PC-9 (cell line): ENCODE data around the gene SLC25A15. TPM values are rescaled to one million over a fixed set of nuclear protein-coding genes. Genes with fewer than 3 reads are reported as not detected.

Experiments
- BruUV-seq: library from RNA; stranded (reverse); fragments of 400-500 nt; replicated peaks from 2 replicates; lab custom pipeline; 2021; lab: Mats Ljungman, UMichigan
- CTCF ChIA-PET: fragments of 300-600 bp; sonication (Branson Sonifier 250); formaldehyde crosslinking; loops from one replicate; lab custom pipeline; 2022; ENCODE audit warnings: antibody characterized with exemption; lab: Charles Lee
- POLR2A ChIA-PET: fragments of 300-600 bp; sonication (Branson Sonifier 250); formaldehyde crosslinking; loops from one replicate; lab custom pipeline; 2022; ENCODE audit warnings: antibody characterized with exemption; ENCODE audit not compliant: unreplicated experiment; lab: Charles Lee
- DNase-seq, 2 experiments: peaks; one replicate each; pipeline versions ENCODE4 v3.0.0 to v3.0.0-alpha.2; 2015 to 2022; ENCODE audit warnings: mixed read lengths in 1 of 2
- H2AFZ ChIP-seq: fragments of 200-600 bp; sonication (generic); 2 replicates; pipeline ENCODE4 v1.8.1; 2017; ENCODE audit warnings: antibody characterized with exemption
- H3F3A ChIP-seq: fragments of 200-600 bp; sonication (generic); 2 replicates; pipeline ENCODE4 v1.8.1; 2017; ENCODE audit warnings: antibody characterized with exemption, mild to moderate bottlenecking, low read depth; ENCODE audit not compliant: insufficient read depth
- H3K27ac ChIP-seq: fragments of 200-600 bp; sonication (generic); 2 replicates; pipeline ENCODE4 v1.6.1; 2016; ENCODE audit warnings: mixed run types
- H3K27me3 ChIP-seq: fragments of 200-600 bp; sonication (generic); 2 replicates; pipeline ENCODE4 v1.6.1; 2016; ENCODE audit warnings: low read depth, mixed run types; ENCODE audit not compliant: insufficient read depth
- H3K36me3 ChIP-seq: fragments of 200-600 bp; sonication (generic); 2 replicates; pipeline ENCODE4 v1.6.1; 2016; ENCODE audit warnings: low read depth, mixed run types
- H3K4me1 ChIP-seq: fragments of 200-600 bp; sonication (generic); replicated peaks from 2 replicates; pipeline ENCODE4 v1.6.1; 2016; ENCODE audit warnings: mixed run types; ENCODE audit not compliant: insufficient read depth
- H3K4me2 ChIP-seq: fragments of 200-600 bp; sonication (generic); 2 replicates; pipeline ENCODE4 v1.6.1; 2017; ENCODE audit warnings: mixed run types
- H3K4me3 ChIP-seq: fragments of 200-600 bp; sonication (generic); 2 replicates; pipeline ENCODE4 v1.6.1; 2016; ENCODE audit warnings: mixed run types
- H3K79me2 ChIP-seq: fragments of 200-600 bp; sonication (generic); 2 replicates; pipeline ENCODE4 v1.6.1; 2017; ENCODE audit warnings: low read depth, mixed run types
- H3K9me2 ChIP-seq: fragments of 200-600 bp; sonication (generic); 2 replicates; pipeline ENCODE4 v1.8.1; 2017; ENCODE audit warnings: mild to moderate bottlenecking; ENCODE audit not compliant: insufficient read depth
- H3K9me3 ChIP-seq: fragments of 200-600 bp; sonication (generic); 2 replicates; pipeline ENCODE4 v1.8.1; 2016; ENCODE audit warnings: low read depth; ENCODE audit not compliant: insufficient read depth
- H4K20me1 ChIP-seq: fragments of 200-600 bp; sonication (generic); 2 replicates; pipeline ENCODE4 v1.8.1; 2017; ENCODE audit not compliant: insufficient read depth
- EZH2 ChIP-seq: fragments of 200-600 bp; sonication (generic); IDR thresholded peaks from 2 replicates; pipeline ENCODE4 v1.8.0; 2017; ENCODE audit warnings: antibody characterized with exemption, low read depth
- intact Hi-C: fragments of 100-400 bp; cut with micrococcal nuclease; formaldehyde crosslinking; loops from one replicate; pipeline ENCODE4 v1.10.0; 2022; ENCODE audit not compliant: unreplicated experiment
- total RNA-seq: library from RNA; stranded (reverse); gene quantifications from 2 replicates; pipeline ENCODE4 v1.2.3, GENCODE V29; 2021
- TF ChIP-seq, protein P1 (sequence below): fragments of 200-600 bp; sonication (generic); conservative IDR thresholded peaks from 2 replicates; pipeline ENCODE4 v1.6.1; 2017; ENCODE audit warnings: mixed run types, antibody characterized with exemption, mild to moderate bottlenecking, moderate library complexity

The SLC25A15 gene
- total RNA-seq, 1 experiment from 2014 or later = 7.2 TPM

DNA sequence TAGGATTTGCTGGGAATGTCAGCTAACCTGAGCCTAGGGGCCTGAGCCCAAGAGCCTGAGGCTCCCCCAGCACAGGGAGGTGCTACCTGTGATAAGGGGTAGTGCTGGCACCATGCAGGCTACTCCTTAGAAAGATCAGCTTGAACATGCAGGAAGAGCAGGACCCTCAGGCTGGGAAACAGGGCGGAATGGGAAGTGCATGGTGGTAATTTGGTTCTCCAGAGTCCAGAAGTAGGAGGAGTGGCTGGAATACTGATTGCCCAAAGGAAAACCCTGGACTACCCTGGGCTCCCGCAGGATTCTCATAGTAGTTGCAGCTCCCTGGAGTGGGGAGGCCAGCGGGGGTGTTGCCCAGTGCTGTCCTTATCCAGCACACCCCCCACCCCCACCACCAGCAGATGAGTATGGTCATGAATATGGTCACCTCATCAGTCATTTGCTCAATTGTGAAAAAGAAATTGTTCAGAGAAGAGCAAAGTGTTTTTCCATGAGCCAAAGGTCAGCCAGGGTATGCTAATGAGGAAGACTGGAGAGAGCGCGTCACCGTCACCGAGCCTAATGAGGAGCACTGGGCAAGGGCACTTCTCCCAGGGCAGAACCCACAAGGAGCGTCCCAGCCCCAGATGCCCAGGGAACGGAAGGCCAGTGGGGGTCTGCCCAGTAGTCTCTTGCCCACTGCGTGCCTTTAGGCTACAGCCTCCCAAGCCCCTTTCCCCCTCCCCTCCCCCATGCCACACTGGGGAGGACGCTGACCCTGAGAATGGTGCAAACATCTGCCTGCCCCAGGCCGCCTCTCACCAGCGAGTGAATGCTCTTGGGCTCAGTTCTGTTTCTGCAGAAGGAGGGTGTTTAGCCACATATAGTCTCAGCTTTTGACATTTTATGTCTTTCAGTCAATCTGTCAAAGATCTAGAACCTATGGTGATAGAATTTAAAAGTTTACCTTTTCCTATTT, 5.3 kb downstream of the SLC25A15 start:
- Histone ChIP-seq H3K9me2 (no peaks in the 10 kb centered on the region), H3K4me3 (no peak overlapping the region), H3K4me2 (no peak overlapping the region), H3K79me2 (0 out of 2 replicates have a peak, but pooled peaks cover 7% of the 10 kb centered on the region), H3K9me3 (no peaks in the 10 kb centered on the region), H3K36me3 (no peaks in the 10 kb centered on the region), H2AFZ (no peak overlapping the region), H3K27me3 (no peaks in the 10 kb centered on the region), H4K20me1 (no peaks in the 10 kb centered on the region), H3F3A (no peaks in the 10 kb centered on the region), H3K27ac (no peak overlapping the region), H3K4me1 (peaks cover 6% of the 10 kb centered on the region; the same call in 1 of the 2 replicates)
- intact Hi-C loops = no loop called here
- CTCF ChIA-PET = no interaction called here
- POLR2A ChIA-PET = no interaction called here
- no TSS peak for BruUV-seq
- TF ChIP-seq EZH2 = no peak
- TF ChIP-seq, protein P1, sequence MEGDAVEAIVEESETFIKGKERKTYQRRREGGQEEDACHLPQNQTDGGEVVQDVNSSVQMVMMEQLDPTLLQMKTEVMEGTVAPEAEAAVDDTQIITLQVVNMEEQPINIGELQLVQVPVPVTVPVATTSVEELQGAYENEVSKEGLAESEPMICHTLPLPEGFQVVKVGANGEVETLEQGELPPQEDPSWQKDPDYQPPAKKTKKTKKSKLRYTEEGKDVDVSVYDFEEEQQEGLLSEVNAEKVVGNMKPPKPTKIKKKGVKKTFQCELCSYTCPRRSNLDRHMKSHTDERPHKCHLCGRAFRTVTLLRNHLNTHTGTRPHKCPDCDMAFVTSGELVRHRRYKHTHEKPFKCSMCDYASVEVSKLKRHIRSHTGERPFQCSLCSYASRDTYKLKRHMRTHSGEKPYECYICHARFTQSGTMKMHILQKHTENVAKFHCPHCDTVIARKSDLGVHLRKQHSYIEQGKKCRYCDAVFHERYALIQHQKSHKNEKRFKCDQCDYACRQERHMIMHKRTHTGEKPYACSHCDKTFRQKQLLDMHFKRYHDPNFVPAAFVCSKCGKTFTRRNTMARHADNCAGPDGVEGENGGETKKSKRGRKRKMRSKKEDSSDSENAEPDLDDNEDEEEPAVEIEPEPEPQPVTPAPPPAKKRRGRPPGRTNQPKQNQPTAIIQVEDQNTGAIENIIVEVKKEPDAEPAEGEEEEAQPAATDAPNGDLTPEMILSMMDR = no peak
- DNase-seq = no peak

DNA sequence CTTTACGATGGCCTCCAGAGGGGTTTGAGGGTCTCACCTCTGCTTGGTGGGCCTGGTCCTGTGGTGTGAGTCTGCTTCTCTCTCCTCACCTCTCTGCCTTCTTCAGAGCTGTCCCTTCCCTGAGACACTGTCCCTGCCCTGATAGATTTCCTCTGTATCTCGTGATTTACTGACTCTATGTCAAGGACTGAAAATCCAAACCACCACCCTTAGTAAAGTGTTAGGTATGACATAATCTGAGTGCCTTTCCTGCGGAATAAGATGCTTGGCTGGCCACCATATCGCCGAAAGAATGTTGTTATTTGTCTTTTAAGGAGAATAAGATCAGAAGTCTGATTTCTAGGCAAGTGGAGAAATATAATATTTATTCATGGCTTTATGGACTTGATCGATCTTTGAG, 7.2 kb downstream of the SLC25A15 start:
- Histone ChIP-seq H3K36me3 (no peaks in the 10 kb centered on the region), H3K4me1 (no peaks in the 10 kb centered on the region), H4K20me1 (no peaks in the 10 kb centered on the region), H3K9me3 (no peaks in the 10 kb centered on the region), H3K27ac (no peak overlapping the region), H3F3A (no peaks in the 10 kb centered on the region), H3K79me2 (no peaks in the 10 kb centered on the region), H2AFZ (no peak overlapping the region), H3K4me2 (no peak overlapping the region), H3K4me3 (no peak overlapping the region), H3K9me2 (no peaks in the 10 kb centered on the region), H3K27me3 (no peaks in the 10 kb centered on the region)
- no TSS peak for BruUV-seq
- ChIA-PET POLR2A (interaction anchor here (0.7 kb wide), 1 partner anchor 938 kb away, joined by 3 read pairs; no protein-coding TSS in a partner anchor), CTCF (no interaction called here)
- intact Hi-C loops = no loop called here
- no peak for DNase-seq
- no peak for TF ChIP-seq EZH2
- TF ChIP-seq, protein P1 = no peak

DNA sequence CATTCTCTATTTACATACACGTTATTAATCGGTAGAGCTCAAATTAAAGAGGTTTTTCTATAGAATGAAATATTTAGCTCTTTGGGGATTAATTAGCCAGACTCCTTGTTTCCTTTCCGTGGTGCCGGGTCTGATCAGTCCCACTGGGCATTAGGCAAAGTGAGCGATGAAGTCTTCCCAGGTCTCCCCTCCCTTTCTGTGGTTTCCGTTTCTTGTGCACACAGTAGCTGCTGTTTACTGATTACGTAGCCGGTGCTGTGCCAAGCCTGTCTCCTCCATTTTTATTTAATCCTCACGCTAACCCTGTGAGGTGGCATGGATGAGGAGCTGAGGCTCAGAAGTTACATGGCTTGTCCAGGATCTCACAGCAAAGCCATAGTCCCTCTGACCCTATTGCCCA, 9.0 kb downstream of the SLC25A15 start:
- Histone ChIP-seq H3F3A (no peaks in the 10 kb centered on the region), H3K4me3 (no peak overlapping the region), H3K27ac (no peak overlapping the region), H3K9me3 (no peaks in the 10 kb centered on the region), H3K4me1 (no peaks in the 10 kb centered on the region), H3K9me2 (no peaks in the 10 kb centered on the region), H2AFZ (no peak overlapping the region), H4K20me1 (no peaks in the 10 kb centered on the region), H3K27me3 (no peaks in the 10 kb centered on the region), H3K79me2 (no peaks in the 10 kb centered on the region), H3K36me3 (no peaks in the 10 kb centered on the region), H3K4me2 (no peak overlapping the region)
- ChIA-PET POLR2A (no interaction called here), CTCF (no interaction called here)
- DNase-seq = no peak
- TF ChIP-seq, protein P1 = no peak
- no peak for TF ChIP-seq EZH2
- intact Hi-C loops = no loop called here
- BruUV-seq = no TSS peak
